Measurements from ENCODE around the gene NTSR2. TPM values are rescaled to one million over a fixed set of nuclear protein-coding genes. Genes with fewer than 3 reads are reported as not detected.

Gene NTSR2
- total RNA-seq, 4 donors from 2014 or later = not detected

GRCh38 chr2:11679486-11680181 lies 9.6 kb upstream of the NTSR2 start:
- H3K9me3 ChIP-seq = no peaks in the 10 kb centered on the region
- no peak overlapping the region for H3K27ac ChIP-seq
- H3K4me3 ChIP-seq = no peak overlapping the region
- no peaks in the 10 kb centered on the region for H3K27me3 ChIP-seq
- intact Hi-C loops (cut with DNase I; ENCODE audit: low total_unique reads) = no loop called here
- H3K36me3 ChIP-seq = no peaks in the 10 kb centered on the region
- TF ChIP-seq POLR2A (IDR thresholded peaks at IDR 0.05) (no peak), CTCF (IDR thresholded peaks at IDR 0.05) (no peak)
- DNase-seq = no peak
- no peaks in the 10 kb centered on the region for H3K4me1 ChIP-seq

- intact Hi-C loops (cut with DNase I; ENCODE audit: low total_unique reads) = no loop called here
- Histone ChIP-seq H3K27ac (no peak overlapping the region), H3K4me3 (no peak overlapping the region), H3K27me3 (no peaks in the 10 kb centered on the region), H3K36me3 (no peaks in the 10 kb centered on the region), H3K4me1 (no peaks in the 10 kb centered on the region), H3K9me3 (no peaks in the 10 kb centered on the region)
- TF ChIP-seq CTCF (IDR thresholded peaks at IDR 0.05) = no peak
- no peak for TF ChIP-seq POLR2A (IDR thresholded peaks at IDR 0.05)
- DNase-seq = no peak
Observed at GRCh38 chr2:11679016-11679415, 9.0 kb upstream of the NTSR2 start.

- Histone ChIP-seq H3K9me3 (no peaks in the 10 kb centered on the region), H3K4me1 (no peaks in the 10 kb centered on the region), H3K27me3 (no peaks in the 10 kb centered on the region), H3K4me3 (no peak overlapping the region), H3K36me3 (no peaks in the 10 kb centered on the region), H3K27ac (no peak overlapping the region)
- TF ChIP-seq POLR2A (IDR thresholded peaks at IDR 0.05) = no peak
- no peak for TF ChIP-seq CTCF (IDR thresholded peaks at IDR 0.05)
- intact Hi-C loops (cut with DNase I; ENCODE audit: low total_unique reads) = no loop called here
- no peak for DNase-seq
Observed at GRCh38 chr2:11678306-11678960, 8.4 kb upstream of the NTSR2 start.

- no peak for TF ChIP-seq POLR2A (IDR thresholded peaks at IDR 0.05)
- no peak for TF ChIP-seq CTCF (IDR thresholded peaks at IDR 0.05)
- intact Hi-C loops (cut with DNase I; ENCODE audit: low total_unique reads) = no loop called here
- Histone ChIP-seq H3K27me3 (no peaks in the 10 kb centered on the region), H3K36me3 (no peaks in the 10 kb centered on the region), H3K4me3 (no peak overlapping the region), H3K4me1 (no peaks in the 10 kb centered on the region), H3K9me3 (no peaks in the 10 kb centered on the region), H3K27ac (no peak overlapping the region)
- peak in 1 of 2 donors; percentile 10 for DNase-seq
Observed at GRCh38 chr2:11677136-11678055, 7.4 kb upstream of the NTSR2 start.
